ENCODE data around the gene PAX5.

DNA sequence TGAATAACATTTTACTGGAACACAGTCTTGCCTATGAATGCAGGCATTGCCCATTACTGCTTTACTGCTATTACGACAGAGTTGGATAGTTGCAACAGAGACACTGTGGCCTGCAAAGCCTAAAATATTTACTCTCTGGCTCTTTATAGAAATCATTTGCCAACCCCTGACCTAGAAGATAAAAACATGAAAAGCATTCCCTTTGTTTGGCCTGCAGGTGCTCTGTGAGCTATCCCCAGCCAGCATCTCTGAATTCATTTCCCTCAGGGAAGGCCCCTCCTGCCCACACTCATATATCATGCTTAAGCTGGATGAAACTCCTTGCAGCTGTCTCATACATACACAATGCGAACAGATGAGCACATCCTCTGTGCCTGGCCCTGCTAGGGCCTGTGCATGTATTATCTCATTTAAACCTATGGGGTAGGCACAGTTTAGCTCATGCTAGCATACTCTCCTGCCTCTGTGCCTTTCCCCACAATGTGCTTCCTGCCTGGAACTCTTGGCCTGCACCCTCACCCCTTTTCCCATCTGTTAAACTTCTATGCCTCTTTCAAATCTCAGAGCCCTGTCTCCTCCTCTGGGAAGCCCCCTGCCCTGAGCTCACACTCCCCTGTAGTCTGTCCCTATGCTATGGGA lies 193.1 kb downstream of the PAX5 start:
- no peak for TF ChIP-seq POLR2A (IDR thresholded peaks at IDR 0.05)
- TF ChIP-seq, protein P1, sequence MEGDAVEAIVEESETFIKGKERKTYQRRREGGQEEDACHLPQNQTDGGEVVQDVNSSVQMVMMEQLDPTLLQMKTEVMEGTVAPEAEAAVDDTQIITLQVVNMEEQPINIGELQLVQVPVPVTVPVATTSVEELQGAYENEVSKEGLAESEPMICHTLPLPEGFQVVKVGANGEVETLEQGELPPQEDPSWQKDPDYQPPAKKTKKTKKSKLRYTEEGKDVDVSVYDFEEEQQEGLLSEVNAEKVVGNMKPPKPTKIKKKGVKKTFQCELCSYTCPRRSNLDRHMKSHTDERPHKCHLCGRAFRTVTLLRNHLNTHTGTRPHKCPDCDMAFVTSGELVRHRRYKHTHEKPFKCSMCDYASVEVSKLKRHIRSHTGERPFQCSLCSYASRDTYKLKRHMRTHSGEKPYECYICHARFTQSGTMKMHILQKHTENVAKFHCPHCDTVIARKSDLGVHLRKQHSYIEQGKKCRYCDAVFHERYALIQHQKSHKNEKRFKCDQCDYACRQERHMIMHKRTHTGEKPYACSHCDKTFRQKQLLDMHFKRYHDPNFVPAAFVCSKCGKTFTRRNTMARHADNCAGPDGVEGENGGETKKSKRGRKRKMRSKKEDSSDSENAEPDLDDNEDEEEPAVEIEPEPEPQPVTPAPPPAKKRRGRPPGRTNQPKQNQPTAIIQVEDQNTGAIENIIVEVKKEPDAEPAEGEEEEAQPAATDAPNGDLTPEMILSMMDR (IDR thresholded peaks at IDR 0.05) = no peak

All from uterus (tissue), 2 donors.